Gastrocnemius medialis (tissue), 4 donors: ENCODE data around the gene NUTM2D.
"Not testable (repeated sequence)": the region's sequence is repeated elsewhere in the genome, so short reads cannot be mapped to it uniquely, and the experiment has no call there.

Experiments
- POLR2A ChIP-seq, 2 donors: fragments of 450-650 bp; IDR thresholded peaks; one replicate each; pipeline ENCODE4 v1.6.1; 2017; ENCODE audit warnings: antibody characterized with exemption in 2 of 2, mild to moderate bottlenecking in 2 of 2, moderate library complexity in 2 of 2
- TF ChIP-seq, protein P1 (sequence below), 5 experiments: fragments of 450-650 bp in 3 of 5; fragments of 200-600 bp in 2 of 5; sonication (generic) in 2 of 5; IDR thresholded peaks in 4 of 5; conservative IDR thresholded peaks in 1 of 5; 1 replicate in 4 of 5; 2 replicates in 1 of 5; pipeline ENCODE4 v1.5.1; 2016 to 2019; ENCODE audit warnings: antibody characterized with exemption in 5 of 5, mild to moderate bottlenecking in 3 of 5, moderate library complexity in 3 of 5

DNA sequence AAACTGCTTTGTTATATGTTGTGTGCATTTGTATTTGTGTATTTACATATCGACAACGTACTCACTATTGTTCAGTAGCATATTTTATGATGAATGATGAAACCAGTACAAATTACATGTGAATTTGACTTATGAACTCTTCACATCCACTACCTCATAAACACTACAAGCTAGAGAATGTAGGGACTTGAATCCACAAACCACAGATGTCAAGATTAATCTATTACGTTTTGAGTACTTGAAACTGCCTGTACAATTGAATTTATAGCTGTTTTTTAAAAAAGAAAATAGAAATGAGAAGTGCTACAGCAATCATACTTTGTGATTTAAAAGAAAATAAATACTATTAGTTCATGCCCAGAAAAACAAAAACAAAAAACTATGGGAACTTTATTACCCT, 4.7 kb upstream of the NUTM2D start:
- not testable (repeated sequence) for TF ChIP-seq POLR2A (IDR thresholded peaks at IDR 0.05)
- TF ChIP-seq, protein P1, sequence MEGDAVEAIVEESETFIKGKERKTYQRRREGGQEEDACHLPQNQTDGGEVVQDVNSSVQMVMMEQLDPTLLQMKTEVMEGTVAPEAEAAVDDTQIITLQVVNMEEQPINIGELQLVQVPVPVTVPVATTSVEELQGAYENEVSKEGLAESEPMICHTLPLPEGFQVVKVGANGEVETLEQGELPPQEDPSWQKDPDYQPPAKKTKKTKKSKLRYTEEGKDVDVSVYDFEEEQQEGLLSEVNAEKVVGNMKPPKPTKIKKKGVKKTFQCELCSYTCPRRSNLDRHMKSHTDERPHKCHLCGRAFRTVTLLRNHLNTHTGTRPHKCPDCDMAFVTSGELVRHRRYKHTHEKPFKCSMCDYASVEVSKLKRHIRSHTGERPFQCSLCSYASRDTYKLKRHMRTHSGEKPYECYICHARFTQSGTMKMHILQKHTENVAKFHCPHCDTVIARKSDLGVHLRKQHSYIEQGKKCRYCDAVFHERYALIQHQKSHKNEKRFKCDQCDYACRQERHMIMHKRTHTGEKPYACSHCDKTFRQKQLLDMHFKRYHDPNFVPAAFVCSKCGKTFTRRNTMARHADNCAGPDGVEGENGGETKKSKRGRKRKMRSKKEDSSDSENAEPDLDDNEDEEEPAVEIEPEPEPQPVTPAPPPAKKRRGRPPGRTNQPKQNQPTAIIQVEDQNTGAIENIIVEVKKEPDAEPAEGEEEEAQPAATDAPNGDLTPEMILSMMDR (IDR thresholded peaks at IDR 0.05 in 4 of 5, conservative IDR thresholded peaks at IDR 0.05 in 1 of 5), result not testable (repeated sequence)
